Thymus (tissue), 11 donors: ENCODE results near the gene ITCH. TPM values are rescaled to one million over a fixed set of nuclear protein-coding genes. Genes with fewer than 3 reads are reported as not detected.

ENCODE experiments used
- DNase-seq, 9 donors: peaks; one replicate each; pipeline ENCODE4 v3.0.0-alpha.2; 2013; ENCODE audit warnings: low spot score in 9 of 9, low read depth in 6 of 9, missing footprints in 1 of 9
- H3K27ac ChIP-seq, 2 donors: one replicate each; pipeline ENCODE4 v1.5.1; 2013; ENCODE audit warnings: control low read depth in 1 of 2, low read depth in 1 of 2, low read length in 1 of 2, mild to moderate bottlenecking in 1 of 2, moderate library complexity in 1 of 2
- H3K27me3 ChIP-seq, 2 donors: one replicate each; pipeline ENCODE4 v1.5.1; 2013; ENCODE audit warnings: low read length in 1 of 2; ENCODE audit not compliant: control insufficient read depth in 2 of 2, insufficient read depth in 1 of 2
- H3K36me3 ChIP-seq, 2 donors: one replicate each; pipeline ENCODE4 v1.5.1; 2013; ENCODE audit warnings: low read length in 1 of 2, mild to moderate bottlenecking in 1 of 2, moderate library complexity in 1 of 2; ENCODE audit not compliant: control insufficient read depth in 2 of 2, insufficient read depth in 2 of 2
- H3K4me1 ChIP-seq, 2 donors: one replicate each; pipeline ENCODE4 v1.5.1; 2013; ENCODE audit warnings: low read length in 2 of 2; ENCODE audit not compliant: control insufficient read depth in 2 of 2, insufficient read depth in 2 of 2
- H3K4me3 ChIP-seq, 2 donors: one replicate each; pipeline ENCODE4 v1.5.1; 2013; ENCODE audit warnings: low read length in 2 of 2, control low read depth in 1 of 2, mild to moderate bottlenecking in 1 of 2
- H3K9me3 ChIP-seq, 2 donors: one replicate each; pipeline ENCODE4 v1.5.1; 2013; ENCODE audit warnings: low read length in 1 of 2, mild to moderate bottlenecking in 1 of 2; ENCODE audit not compliant: control insufficient read depth in 2 of 2, insufficient read depth in 1 of 2
- WGBS: extraction: QIAGEN DNeasy Blood & Tissue Kit; methylation state at CpG from one replicate; pipeline ENCODE4 v1.1.7; 2013; 5-methylcytosine and 5-hydroxymethylcytosine counted together
- polyA plus RNA-seq: library from polyadenylated mRNA; stranded (reverse); fragments of 200-250 nt; gene quantifications from one replicate; pipeline ENCODE4 v1.2.3, GENCODE V29; 2013
- total RNA-seq: library from RNA; stranded (reverse); fragments of 120-200 nt; gene quantifications from one replicate; pipeline ENCODE4 v1.2.4, GENCODE V29; 2013
- donor health status: healthy.

Gene ITCH
- total and polyA plus RNA-seq, 2 donors = 16.0 to 36.3 TPM

DNA sequence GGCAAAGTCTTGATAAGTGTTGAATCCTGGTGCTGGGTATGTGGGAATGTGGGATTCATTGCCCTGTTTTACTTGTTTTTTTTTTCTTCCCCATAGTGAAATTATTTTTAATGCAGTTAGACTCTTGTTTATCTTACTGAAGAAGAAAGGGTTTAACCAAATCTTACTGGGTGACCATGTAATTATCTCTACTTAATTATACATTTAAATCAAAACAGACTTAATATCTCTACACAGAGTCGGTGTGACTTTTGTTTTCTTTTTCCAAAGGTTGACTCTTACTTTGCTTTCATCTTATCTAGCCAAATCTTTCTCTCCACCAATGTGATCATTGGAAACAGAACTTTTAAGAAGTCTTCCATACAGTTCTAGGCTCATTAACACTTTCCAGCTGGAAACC lies 85.4 kb downstream of the ITCH start:
- Histone ChIP-seq H3K4me1 (no peaks in the 10 kb centered on the region), H3K9me3 (no peaks in the 10 kb centered on the region), H3K27me3 (no peaks in the 10 kb centered on the region), H3K36me3 (peaks cover 33 to 84% of the 10 kb centered on the region in 2 donors), H3K27ac (no peak overlapping the region), H3K4me3 (no peak overlapping the region)
- DNase-seq = no peak
- 97% methylated on average over 1 of the region's 1 CpG for WGBS

DNA sequence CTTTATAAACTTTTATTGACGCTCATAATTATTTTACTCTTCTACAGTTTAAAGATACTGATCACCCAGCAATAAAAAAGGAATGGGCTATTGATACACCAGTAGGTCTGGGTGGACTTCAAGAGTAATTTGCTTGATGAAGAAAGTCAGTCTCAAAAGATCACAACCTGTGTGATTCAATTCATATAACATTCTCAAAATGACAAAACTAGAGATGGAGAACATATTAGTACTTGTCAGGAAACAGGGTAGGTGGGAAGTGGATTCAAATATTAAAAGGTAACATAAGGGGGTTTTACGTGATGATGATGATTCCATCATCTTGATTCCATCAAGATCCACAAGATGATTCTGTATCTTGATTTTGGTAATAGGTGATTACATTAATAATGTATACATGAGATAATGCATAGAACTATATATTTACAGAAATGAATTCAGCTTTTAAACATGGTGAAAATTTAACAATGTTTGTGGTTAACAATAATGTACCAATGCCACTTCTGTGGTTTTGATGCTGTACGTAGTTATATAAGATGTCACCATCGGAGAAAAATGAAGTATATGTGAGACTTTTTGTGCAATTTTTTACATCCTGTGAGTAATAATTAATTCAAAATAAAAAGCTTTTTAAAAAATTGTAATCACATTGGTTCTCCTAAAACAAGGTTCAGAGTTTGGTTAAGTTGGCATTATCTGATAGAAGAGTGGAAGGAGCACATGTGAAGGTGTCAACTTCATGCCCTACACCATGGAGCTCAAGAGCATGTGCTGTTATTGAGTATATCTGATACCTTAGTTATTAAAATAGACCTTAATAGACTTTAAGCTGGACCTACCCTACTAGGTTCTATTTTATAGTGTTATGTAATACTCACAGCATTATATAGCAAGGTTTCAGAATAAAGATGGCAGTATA lies 86.9 kb downstream of the ITCH start:
- no peaks in the 10 kb centered on the region for H3K27me3 ChIP-seq
- H3K4me1 ChIP-seq = no peaks in the 10 kb centered on the region
- H3K4me3 ChIP-seq = no peak overlapping the region
- H3K9me3 ChIP-seq = no peaks in the 10 kb centered on the region
- H3K27ac ChIP-seq = no peak overlapping the region
- WGBS = 88% methylated on average over 4 of the region's 4 CpGs
- H3K36me3 ChIP-seq = peaks cover 23 to 78% of the 10 kb centered on the region in 2 donors
- no peak for DNase-seq

DNA sequence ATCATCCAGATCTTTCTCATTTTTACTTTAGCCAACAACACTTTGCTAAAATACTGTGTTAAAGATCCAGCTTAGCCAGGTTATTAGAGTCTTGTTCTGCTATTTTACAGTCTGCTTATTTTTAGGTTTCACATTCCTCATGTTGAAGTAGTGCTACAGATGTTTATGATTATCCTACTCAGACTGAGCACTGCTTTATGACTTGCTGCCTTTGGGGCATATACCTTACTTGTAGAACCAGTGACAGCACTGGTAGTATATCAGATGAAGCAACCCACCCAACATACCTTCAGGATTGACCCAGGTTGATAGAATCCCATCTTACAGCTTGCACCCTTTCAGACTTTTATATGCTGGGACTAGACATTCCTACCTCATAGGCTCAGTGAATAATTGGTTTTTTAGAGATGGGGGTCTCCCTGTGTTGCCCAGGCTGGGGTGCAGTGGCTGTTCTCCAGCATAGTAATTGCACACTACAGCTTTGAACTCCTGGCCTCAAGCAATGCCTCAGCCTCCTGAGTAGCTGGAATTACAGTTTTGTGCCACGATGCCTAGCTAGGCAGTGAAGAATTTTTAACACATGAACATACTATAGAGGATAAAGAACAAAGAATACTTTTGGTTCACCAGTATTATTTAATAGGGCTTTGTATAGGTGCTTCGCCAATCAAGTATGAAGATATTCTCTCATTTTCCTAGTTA lies 89.4 kb downstream of the ITCH start:
- Histone ChIP-seq H3K36me3 (peaks cover 25 to 68% of the 10 kb centered on the region in 2 donors), H3K9me3 (no peaks in the 10 kb centered on the region), H3K27me3 (no peaks in the 10 kb centered on the region), H3K4me1 (no peaks in the 10 kb centered on the region), H3K27ac (no peak overlapping the region), H3K4me3 (no peak overlapping the region)
- 96% methylated on average over 2 of the region's 2 CpGs for WGBS
- no peak for DNase-seq

DNA sequence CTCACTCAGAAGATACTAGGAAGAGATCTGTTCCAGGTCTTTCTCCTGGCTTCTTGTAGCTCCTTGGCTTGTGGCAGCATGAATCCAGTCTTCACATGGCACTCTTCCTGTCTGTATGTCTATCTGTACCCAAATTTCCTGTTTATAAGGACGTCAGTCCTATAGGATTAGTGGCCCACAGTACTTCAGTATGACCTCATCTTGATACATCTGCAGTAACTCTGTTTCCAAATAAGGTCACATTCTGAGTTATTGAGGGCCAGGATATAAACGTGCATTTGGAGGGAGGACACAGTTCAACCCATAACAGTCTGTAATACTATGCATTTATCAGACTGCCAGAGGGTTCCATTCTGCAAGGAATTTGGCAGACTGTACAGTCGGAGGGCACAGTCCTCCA lies 95.6 kb downstream of the ITCH start:
- H3K36me3 ChIP-seq = peaks cover 26 to 49% of the 10 kb centered on the region in 2 donors
- no peaks in the 10 kb centered on the region for H3K27me3 ChIP-seq
- H3K4me3 ChIP-seq = no peak overlapping the region
- no peak overlapping the region for H3K27ac ChIP-seq
- no peak for DNase-seq
- no peaks in the 10 kb centered on the region for H3K9me3 ChIP-seq
- WGBS = 96% methylated on average over 3 of the region's 3 CpGs
- no peaks in the 10 kb centered on the region for H3K4me1 ChIP-seq

DNA sequence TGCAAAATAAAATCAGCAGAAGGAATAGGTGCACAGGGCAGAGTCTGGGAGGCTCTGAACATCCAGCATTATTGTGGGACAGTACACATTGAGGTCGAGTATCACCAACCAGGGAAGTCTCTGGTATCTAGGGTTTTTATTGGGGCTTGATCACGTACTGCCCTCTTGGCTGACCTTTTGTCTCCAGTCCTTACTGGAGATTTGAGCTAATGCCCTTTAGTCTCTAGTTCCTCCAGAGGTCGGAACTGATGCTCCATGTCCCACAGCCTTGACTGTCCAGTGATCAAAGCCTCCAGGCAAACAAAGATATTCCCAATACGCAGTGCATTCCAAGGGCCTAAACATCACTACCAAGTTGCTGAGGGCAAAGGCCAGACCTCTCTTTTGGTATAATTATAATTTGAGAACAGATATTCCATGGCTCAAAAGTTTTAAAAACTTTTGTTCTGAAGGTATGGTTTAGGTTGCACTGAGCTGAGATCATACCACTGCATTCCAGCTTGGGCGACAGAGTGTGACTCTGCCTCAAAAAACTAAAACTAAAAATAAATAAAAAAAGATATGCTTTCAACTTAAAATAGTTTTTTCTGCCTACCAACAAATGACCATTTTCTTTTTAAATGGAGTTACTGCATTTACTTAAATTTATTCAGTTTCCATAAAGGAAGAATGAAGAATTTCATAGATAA lies 96.3 kb downstream of the ITCH start:
- no peak for DNase-seq
- Histone ChIP-seq H3K27me3 (no peaks in the 10 kb centered on the region), H3K27ac (no peak overlapping the region), H3K36me3 (peaks cover 26 to 49% of the 10 kb centered on the region in 2 donors), H3K4me1 (no peaks in the 10 kb centered on the region), H3K4me3 (no peak overlapping the region), H3K9me3 (no peaks in the 10 kb centered on the region)
- 96% methylated on average over 5 of the region's 5 CpGs for WGBS

DNA sequence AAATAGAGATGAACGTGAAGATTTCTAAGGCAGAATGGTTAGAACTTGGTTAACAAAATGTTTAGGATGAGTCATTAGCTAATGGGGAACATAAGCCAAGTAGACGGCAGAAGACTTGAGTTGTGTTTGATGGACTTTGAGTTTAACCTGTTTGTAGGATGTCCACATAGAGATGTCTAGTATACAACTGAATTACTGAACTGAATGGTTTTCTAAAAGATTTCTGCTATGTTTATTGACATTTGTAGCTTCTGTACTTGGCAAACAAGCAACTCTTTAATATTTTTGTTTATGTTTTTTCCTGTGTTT lies 98.7 kb downstream of the ITCH start:
- no peak for DNase-seq
- Histone ChIP-seq H3K4me1 (no peaks in the 10 kb centered on the region), H3K9me3 (no peaks in the 10 kb centered on the region), H3K27ac (no peak overlapping the region), H3K36me3 (peaks cover 29 to 51% of the 10 kb centered on the region in 2 donors), H3K4me3 (no peak overlapping the region), H3K27me3 (no peaks in the 10 kb centered on the region)
- WGBS = 96% methylated on average over 2 of the region's 2 CpGs

DNA sequence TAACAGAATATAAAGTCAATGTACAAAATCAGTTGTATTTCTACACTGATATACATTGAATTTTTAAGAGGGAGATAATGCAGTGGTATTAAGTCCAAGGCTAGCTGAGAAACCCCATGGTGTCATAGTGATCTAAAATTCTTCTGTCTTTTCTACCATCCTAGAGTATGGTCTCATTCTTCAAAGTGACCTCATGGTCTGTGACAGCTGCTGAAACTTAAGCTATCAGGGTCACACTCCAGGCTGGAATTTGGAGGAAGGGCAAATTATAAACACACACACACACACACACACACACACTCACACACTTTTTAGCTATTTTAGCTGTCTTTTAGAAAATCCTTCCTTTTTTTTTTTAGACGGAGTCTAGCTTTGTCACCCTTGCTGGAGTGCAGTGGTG lies 105.9 kb downstream of the ITCH start:
- 100% methylated on average over 1 of the region's 1 CpG for whole genome bisulfite sequencing
- no peak for DNase-seq
- H3K36me3 ChIP-seq = peaks cover 15 to 40% of the 10 kb centered on the region in 2 donors

DNA sequence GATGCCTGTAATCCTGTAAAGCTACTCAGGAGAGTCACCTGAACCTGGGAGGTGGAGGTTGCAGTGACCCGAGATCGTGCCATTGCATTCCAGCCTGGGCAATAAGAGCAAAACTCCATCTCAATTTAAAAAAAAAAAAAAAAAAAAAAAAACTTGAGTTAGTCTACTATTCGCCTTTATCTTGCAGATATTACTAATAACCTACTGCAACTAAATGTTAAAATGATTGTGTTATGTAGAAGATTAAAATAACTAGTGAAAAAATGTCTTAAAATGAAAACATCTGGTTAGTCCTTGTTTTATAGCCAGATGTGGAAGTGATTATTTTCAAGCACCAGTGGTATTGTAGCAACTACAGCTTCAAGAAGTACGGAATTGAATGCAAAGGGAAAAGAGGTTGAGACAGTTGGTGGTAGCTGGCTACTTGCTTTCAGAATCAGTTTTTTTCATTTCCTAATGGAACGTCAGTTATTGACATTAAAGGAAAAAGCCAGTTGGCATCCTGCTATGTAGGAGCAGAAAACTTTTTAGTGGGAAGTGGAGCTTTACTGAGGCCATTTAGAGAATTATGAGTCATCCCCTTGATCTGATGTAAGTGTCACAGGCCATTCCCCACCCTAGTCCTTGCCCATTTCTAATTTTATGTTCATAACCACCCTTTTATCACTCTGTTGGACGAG lies 109.3 kb downstream of the ITCH start:
- 97% methylated on average over 6 of the region's 6 CpGs for WGBS
- Histone ChIP-seq H3K27ac (no peak overlapping the region), H3K9me3 (no peaks in the 10 kb centered on the region), H3K4me3 (no peak overlapping the region), H3K27me3 (no peaks in the 10 kb centered on the region), H3K36me3 (peaks cover 8 to 33% of the 10 kb centered on the region in 2 donors), H3K4me1 (no peaks in the 10 kb centered on the region)
- no peak for DNase-seq

More for the DNA sequence above, 105.9 kb downstream of the ITCH start:
- H3K4me1 ChIP-seq = no peaks in the 10 kb centered on the region
- H3K9me3 ChIP-seq = no peaks in the 10 kb centered on the region
- no peak overlapping the region for H3K4me3 ChIP-seq
- H3K27me3 ChIP-seq = no peaks in the 10 kb centered on the region
- H3K27ac ChIP-seq = no peak overlapping the region
